GM12873 (cell line): Measurements from ENCODE around the gene URGCP.

Experiments used
- TF ChIP-seq, protein P1 (sequence below): IDR thresholded peaks from 2 replicates; pipeline ENCODE4 v1.5.1; 2012; ENCODE audit warnings: low read depth, mild to moderate bottlenecking, moderate library complexity, low read length, control low read depth; ENCODE audit not compliant: insufficient read depth; ENCODE audit errors: missing control alignments

The URGCP gene

DNA sequence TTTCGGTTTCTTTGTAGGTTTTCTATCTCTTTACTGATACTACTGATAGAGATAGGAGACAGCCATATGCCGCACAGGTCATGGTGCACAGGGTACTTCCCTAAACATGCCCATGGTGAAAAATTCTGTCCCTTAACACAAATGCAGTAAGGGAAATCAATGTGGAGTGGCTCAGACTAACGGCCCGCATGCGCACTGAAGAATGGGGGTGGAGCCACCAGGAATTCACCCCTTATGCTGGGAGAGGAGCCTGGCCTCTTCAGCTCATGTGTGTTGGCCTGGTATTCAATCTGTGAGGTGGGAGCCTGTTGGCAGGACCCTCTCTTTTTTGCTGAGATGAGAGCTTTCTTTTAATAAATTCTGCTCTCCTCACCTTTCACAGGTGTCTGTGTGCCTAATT lies 8.4 kb upstream of the URGCP start:
- TF ChIP-seq, protein P1, sequence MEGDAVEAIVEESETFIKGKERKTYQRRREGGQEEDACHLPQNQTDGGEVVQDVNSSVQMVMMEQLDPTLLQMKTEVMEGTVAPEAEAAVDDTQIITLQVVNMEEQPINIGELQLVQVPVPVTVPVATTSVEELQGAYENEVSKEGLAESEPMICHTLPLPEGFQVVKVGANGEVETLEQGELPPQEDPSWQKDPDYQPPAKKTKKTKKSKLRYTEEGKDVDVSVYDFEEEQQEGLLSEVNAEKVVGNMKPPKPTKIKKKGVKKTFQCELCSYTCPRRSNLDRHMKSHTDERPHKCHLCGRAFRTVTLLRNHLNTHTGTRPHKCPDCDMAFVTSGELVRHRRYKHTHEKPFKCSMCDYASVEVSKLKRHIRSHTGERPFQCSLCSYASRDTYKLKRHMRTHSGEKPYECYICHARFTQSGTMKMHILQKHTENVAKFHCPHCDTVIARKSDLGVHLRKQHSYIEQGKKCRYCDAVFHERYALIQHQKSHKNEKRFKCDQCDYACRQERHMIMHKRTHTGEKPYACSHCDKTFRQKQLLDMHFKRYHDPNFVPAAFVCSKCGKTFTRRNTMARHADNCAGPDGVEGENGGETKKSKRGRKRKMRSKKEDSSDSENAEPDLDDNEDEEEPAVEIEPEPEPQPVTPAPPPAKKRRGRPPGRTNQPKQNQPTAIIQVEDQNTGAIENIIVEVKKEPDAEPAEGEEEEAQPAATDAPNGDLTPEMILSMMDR = no peak

DNA sequence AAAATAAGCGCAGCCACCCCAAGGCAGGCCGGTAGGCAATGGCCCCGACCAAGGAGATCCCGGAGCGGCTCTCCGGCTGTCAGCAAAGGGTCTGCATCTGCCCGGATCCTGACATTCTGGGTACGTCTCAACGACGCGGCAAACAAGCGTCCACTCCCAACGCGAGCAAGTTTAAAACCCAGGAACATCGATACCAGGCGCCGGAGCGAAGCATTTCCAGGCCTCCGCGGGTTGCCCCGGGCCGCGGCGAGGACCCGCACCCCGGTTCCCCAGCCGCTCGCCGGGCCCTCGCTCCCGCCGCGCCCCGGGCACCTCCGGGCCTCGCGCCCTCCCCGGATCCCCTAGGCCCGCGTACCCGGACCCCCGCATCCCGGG lies 453 bp downstream of the URGCP start:
- TF ChIP-seq, protein P1 = no peak

DNA sequence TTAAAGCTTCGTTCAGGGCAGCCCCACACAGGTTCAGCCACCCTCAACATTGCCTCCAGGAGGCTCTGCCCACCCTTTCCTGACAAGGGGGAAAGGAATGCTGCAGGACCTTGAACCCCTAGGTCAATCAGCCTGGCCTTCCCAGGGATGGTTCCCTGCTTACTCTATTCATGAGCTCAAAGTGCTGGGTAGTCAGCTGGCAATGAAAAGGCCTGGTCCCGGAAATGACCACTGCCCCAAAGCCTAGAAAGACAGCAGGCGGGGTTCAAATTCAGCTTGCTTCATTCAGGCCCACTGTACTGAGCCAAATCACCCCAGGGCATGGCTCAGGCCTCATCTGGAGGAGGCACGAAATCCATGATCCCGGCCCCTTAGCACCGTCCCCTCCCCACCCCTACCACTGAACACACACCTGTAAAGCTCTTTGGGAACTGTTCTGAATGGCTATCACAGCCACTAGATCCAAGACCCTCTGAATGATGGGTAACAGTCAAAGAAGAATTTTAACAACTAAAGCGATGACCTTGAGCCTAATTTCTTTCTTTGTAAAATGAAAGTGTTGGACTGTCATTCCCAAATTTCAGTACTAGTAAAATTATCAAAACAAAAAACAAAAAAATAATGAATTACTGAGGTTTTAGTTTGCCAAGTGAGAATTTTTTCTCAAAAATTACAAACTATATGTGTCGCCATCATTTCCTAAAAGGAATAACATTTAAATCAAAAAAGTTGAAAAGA lies 1.0 kb downstream of the URGCP start:
- TF ChIP-seq, protein P1 = no peak

DNA sequence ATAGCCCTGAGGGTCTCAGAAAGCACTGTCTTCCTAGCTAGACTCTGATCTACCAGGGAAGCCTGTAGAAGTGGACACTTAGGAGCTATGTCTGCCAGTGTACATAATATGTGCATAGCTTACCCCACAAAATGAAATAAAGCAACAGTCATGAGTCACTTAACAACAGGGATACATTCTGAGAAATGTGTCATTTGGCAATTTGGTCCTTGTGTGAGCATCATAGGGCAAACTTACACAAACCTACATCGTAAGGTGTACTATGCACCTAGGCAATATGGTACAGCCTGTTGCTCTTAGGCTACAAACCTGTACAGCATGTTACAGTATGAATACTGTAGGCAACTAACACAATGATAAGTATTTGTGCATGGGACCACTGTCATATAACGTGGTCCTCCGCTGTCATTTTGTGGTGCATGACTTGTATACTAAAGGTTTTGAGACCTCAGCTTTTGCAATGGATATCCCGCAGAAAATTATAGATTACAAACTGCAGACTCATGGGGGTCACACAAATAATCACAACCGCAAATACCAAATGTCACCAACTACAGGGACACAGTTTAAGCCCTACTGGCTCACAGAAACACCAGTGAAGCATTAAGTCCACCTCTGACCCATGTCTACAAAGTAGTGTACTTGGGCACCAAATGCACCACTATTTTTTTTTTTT lies 1.7 kb downstream of the URGCP start:
- TF ChIP-seq, protein P1 = no peak

DNA sequence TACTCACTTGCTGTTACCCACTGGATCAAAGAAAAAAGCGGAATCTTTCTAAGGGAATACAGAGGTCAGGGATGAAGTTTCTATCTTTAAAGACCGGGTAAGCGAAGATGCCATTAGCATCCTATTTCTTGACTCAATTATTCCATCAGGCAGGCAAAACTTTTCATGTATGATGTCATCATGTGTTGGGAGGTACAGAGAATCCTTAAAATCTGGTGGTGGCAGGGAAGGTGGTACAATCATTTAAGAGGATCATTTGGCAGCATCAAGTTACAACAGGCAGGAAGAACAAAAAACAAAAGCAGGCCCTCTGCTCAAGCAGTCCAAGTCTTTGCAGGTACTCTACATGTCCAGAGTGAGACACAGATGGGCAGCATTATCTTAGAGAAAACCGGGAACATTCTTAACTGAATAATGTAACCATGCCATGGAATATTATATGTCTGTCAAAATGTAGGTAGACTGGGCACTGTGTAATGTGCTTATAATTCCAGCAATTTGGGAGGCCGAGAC lies 3.8 kb downstream of the URGCP start:
- TF ChIP-seq, protein P1 = no peak

DNA sequence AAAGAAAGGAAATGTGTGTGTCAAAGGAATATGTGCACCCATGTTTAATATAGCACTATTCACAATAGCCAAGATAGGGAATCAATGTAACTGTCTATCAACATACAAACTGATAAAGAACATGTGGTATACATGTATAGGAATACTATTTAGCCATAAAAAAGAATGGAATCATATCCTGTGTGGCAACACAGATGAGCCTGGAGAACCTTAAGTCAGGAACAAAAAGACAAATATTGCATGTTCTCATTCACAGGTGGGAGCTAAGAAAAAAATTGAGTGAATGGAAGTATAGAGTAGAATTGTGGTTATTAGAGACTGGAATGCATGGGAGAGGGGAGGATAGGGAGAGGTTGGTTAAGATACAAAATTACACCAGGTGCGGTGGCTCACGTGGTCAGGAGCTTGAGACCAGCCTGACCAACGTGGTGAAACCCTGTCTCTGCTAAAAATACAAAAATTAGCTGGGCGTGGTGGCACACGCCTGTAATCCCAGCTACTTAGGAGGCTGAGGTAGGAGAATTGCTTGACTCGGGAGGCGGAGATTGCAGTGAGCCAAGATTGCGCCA lies 10.5 kb downstream of the URGCP start:
- TF ChIP-seq, protein P1 = no peak
